Peyer's patch (tissue), 4 donors: Measurements from ENCODE around the gene TEX51.

Experiments
- POLR2A ChIP-seq, 2 donors: fragments of 450-650 bp; IDR thresholded peaks; one replicate each; pipeline ENCODE4 v1.5.1; 2017; ENCODE audit warnings: antibody characterized with exemption in 2 of 2, mild to moderate bottlenecking in 2 of 2, moderate library complexity in 2 of 2
- TF ChIP-seq, protein P1 (sequence below), 6 experiments: fragments of 450-650 bp in 4 of 6; fragments of 200-600 bp in 2 of 6; sonication (generic) in 1 of 6; IDR thresholded peaks; one replicate each; pipeline ENCODE4 v1.5.1; 2017 to 2019; ENCODE audit warnings: antibody characterized with exemption in 6 of 6, mild to moderate bottlenecking in 3 of 6, moderate library complexity in 1 of 6

DNA sequence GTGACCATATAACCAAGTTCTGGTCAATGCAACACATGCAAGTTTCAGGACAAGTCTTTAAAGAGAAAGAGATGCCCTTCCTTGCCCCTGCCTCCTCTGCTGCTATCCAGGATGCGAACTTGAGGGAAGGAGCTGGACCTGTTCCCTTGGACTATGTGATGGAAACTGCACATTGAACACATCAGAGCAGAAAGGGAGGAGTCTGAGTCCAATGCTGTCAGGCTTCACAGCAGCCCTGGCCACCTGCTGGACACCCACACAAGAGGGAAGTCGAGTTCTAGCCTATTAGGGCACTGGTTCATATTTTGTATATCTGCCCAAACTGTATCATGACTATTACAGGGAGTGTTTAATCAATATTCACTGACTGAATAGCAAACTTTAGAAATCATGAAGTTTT is 38.3 kb upstream of the TEX51 start:
- no peak for TF ChIP-seq POLR2A (IDR thresholded peaks at IDR 0.05)
- TF ChIP-seq, protein P1, sequence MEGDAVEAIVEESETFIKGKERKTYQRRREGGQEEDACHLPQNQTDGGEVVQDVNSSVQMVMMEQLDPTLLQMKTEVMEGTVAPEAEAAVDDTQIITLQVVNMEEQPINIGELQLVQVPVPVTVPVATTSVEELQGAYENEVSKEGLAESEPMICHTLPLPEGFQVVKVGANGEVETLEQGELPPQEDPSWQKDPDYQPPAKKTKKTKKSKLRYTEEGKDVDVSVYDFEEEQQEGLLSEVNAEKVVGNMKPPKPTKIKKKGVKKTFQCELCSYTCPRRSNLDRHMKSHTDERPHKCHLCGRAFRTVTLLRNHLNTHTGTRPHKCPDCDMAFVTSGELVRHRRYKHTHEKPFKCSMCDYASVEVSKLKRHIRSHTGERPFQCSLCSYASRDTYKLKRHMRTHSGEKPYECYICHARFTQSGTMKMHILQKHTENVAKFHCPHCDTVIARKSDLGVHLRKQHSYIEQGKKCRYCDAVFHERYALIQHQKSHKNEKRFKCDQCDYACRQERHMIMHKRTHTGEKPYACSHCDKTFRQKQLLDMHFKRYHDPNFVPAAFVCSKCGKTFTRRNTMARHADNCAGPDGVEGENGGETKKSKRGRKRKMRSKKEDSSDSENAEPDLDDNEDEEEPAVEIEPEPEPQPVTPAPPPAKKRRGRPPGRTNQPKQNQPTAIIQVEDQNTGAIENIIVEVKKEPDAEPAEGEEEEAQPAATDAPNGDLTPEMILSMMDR (IDR thresholded peaks at IDR 0.05), result no peak
